Activated B cell treated with CpG ODN at 0.5 μM for 24 hours (primary cell): ENCODE measurements around the gene MAN2A1. TPM values are rescaled to one million over a fixed set of nuclear protein-coding genes. Genes with fewer than 3 reads are reported as not detected.
A peak's percentile ranks its signal among the peaks of the same experiment; 100 is the strongest.
"Not testable (repeated sequence)": the region's sequence is repeated elsewhere in the genome, so short reads cannot be mapped to it uniquely, and the experiment has no call there.

Experiments used
- ATAC-seq: fragments of 200-7000 bp; cut with Tn5 transposase; one replicate; pipeline ENCODE4 v1.10.0; 2021; ENCODE audit warnings: low read depth, mild to moderate bottlenecking, moderate library complexity
- CTCF ChIA-PET: fragments of 350-600 bp; sonication (Branson Sonifier 250); formaldehyde crosslinking; loops from one replicate; lab custom pipeline; 2021; ENCODE audit warnings: antibody characterized with exemption; lab: Charles Lee
- POLR2A ChIA-PET: fragments of 350-600 bp; sonication (Branson Sonifier 250); formaldehyde crosslinking; loops from one replicate; lab custom pipeline; 2021; ENCODE audit warnings: antibody characterized with exemption; lab: Charles Lee
- DNase-seq: peaks from one replicate; pipeline ENCODE4 v3.0.0; 2022
- H3K27ac Mint-ChIP-seq: one replicate; pipeline ENCODE4 v1.8.0; 2020; ENCODE audit warnings: mixed read lengths
- H3K27me3 Mint-ChIP-seq: one replicate; pipeline ENCODE4 v1.8.0; 2021; ENCODE audit warnings: mixed read lengths
- H3K36me3 Mint-ChIP-seq: one replicate; pipeline ENCODE4 v1.8.0; 2021; ENCODE audit warnings: low read depth, mixed read lengths
- H3K4me1 Mint-ChIP-seq: one replicate; pipeline ENCODE4 v1.8.0; 2021; ENCODE audit warnings: mixed read lengths
- H3K4me3 Mint-ChIP-seq: one replicate; pipeline ENCODE4 v1.8.0; 2020; ENCODE audit warnings: mild to moderate bottlenecking, mixed read lengths
- H3K9me3 Mint-ChIP-seq: one replicate; pipeline ENCODE4 v1.8.0; 2020; ENCODE audit warnings: mixed read lengths
- CTCF ChIP-seq: fragments of 200-600 bp; IDR thresholded peaks from one replicate; pipeline ENCODE4 v1.8.0; 2022; ENCODE audit warnings: antibody characterized with exemption, mild to moderate bottlenecking
- intact Hi-C: fragments of 100-400 bp; cut with micrococcal nuclease; formaldehyde crosslinking; loops from one replicate; pipeline ENCODE4 v1.15.1; 2024
- total RNA-seq: library from RNA; stranded (reverse); gene quantifications from 2 replicates; pipeline ENCODE4 v1.2.3, GENCODE V29; 2022

MAN2A1 gene
- total RNA-seq, 1 donor from 2014 or later, result 48.6 TPM

GRCh38 chr5:109882546-109882945 is 192.8 kb downstream of the MAN2A1 start:
- CTCF ChIA-PET, result no interaction called here
- ATAC-seq, result no peak
- Mint-ChIP-seq H3K27ac (no peak overlapping the region), H3K4me3 (no peak overlapping the region), H3K9me3 (no peaks in the 10 kb centered on the region), H3K27me3 (no peaks in the 10 kb centered on the region), H3K4me1 (no peaks in the 10 kb centered on the region), H3K36me3 (no peaks in the 10 kb centered on the region)
- intact Hi-C loops, result no loop called here
- DNase-seq, result no peak
- no peak for TF ChIP-seq CTCF
- POLR2A ChIA-PET, result no interaction called here

GRCh38 chr5:109884676-109885075 is 194.9 kb downstream of the MAN2A1 start:
- intact Hi-C loops, result no loop called here
- ATAC-seq (no peak), DNase-seq (no peak)
- Mint-ChIP-seq H3K4me3 (no peak overlapping the region), H3K4me1 (no peaks in the 10 kb centered on the region), H3K27ac (no peak overlapping the region), H3K9me3 (no peaks in the 10 kb centered on the region), H3K36me3 (no peaks in the 10 kb centered on the region), H3K27me3 (no peaks in the 10 kb centered on the region)
- TF ChIP-seq CTCF, result no peak
- POLR2A ChIA-PET, result no interaction called here
- CTCF ChIA-PET, result no interaction called here

GRCh38 chr5:109885205-109885604 is 195.5 kb downstream of the MAN2A1 start:
- CTCF ChIA-PET, result no interaction called here
- Mint-ChIP-seq H3K4me1 (no peaks in the 10 kb centered on the region), H3K27me3 (no peaks in the 10 kb centered on the region), H3K9me3 (no peaks in the 10 kb centered on the region), H3K27ac (no peak overlapping the region), H3K36me3 (no peaks in the 10 kb centered on the region), H3K4me3 (no peak overlapping the region)
- no peak for TF ChIP-seq CTCF
- intact Hi-C loops, result no loop called here
- DNase-seq (no peak), ATAC-seq (no peak)
- POLR2A ChIA-PET, result no interaction called here

GRCh38 chr5:109888989-109889388 is 199.3 kb downstream of the MAN2A1 start:
- no peak overlapping the region for H3K27ac Mint-ChIP-seq
- no peaks in the 10 kb centered on the region for H3K4me1 Mint-ChIP-seq
- POLR2A ChIA-PET, result no interaction called here

GRCh38 chr5:109893271-109893670 is 203.5 kb downstream of the MAN2A1 start:
- DNase-seq, H3K36me3 Mint-ChIP-seq, H3K27me3 Mint-ChIP-seq, H3K4me1 Mint-ChIP-seq, CTCF ChIA-PET, intact Hi-C loops, H3K9me3 Mint-ChIP-seq, ATAC-seq, POLR2A ChIA-PET, H3K4me3 Mint-ChIP-seq: not testable (repeated sequence)
- H3K27ac Mint-ChIP-seq, result peak overlapping the region; percentile 43

More at GRCh38 chr5:109888989-109889388, 199.3 kb downstream of the MAN2A1 start:
- intact Hi-C loops, result no loop called here
- ATAC-seq (no peak), DNase-seq (no peak)
- no peaks in the 10 kb centered on the region for H3K27me3 Mint-ChIP-seq
- peaks cover 3% of the 10 kb centered on the region for H3K9me3 Mint-ChIP-seq
- CTCF ChIA-PET, result no interaction called here
- no peak for TF ChIP-seq CTCF
- no peaks in the 10 kb centered on the region for H3K36me3 Mint-ChIP-seq
- no peak overlapping the region for H3K4me3 Mint-ChIP-seq
